ENCODE data around the gene STAC2. TPM values are rescaled to one million over a fixed set of nuclear protein-coding genes. Genes with fewer than 3 reads are reported as not detected.

Gene STAC2
- total and polyA plus RNA-seq, 2 of the 13 experiments (the other 11 are each of a cell fraction or from before 2014, with no cell fraction given), result not detected

GRCh38 chr17:39231591-39232551, 6.1 kb upstream of the STAC2 start:
- Histone ChIP-seq H4K20me1 (ENCODE audit: insufficient read depth, low read length) (no peaks in the 10 kb centered on the region), H3K36me3 (replicated peaks in 1 of 2; ENCODE audit: control insufficient read depth in 1 of 2, insufficient read depth in 2 of 2, low read length in 2 of 2) (no peaks in the 10 kb centered on the region), H3K4me2 (ENCODE audit: low read depth, low read length) (peak overlapping the region; percentile 30; the same call in 1 of the 2 replicates), H2AFZ (ENCODE audit: low read length) (no peak overlapping the region), H3K4me1 (ENCODE audit: insufficient read depth, low read length) (peaks cover 20% of the 10 kb centered on the region; the same call in 1 of the 2 replicates), H3K79me2 (ENCODE audit: insufficient read depth, low read length) (no peaks in the 10 kb centered on the region), H3K9me3 (ENCODE audit: low read length) (no peaks in the 10 kb centered on the region), H3K9ac (ENCODE audit: insufficient read depth, low read depth, low read length) (no peak overlapping the region), H3K27ac (ENCODE audit: extremely low read length, insufficient read depth, low read length) (no peak overlapping the region), H3K27me3 (ENCODE audit: control insufficient read depth in 1 of 2, insufficient read depth in 2 of 2, low read length in 2 of 2) (peaks cover 7 to 42% of the 10 kb centered on the region in 2 experiments; a peak in 4 of 5 replicates), H3K4me3 (replicated peaks in 1 of 3; ENCODE audit: insufficient read depth in 1 of 3, low read depth in 2 of 3, low read length in 3 of 3) (peak overlapping the region in 1 of 3 experiments; percentile 8; a peak in 1 of 6 replicates)
- CTCF ChIA-PET (ENCODE audit: low intra/inter-chr PET ratio, low total read pairs), result interaction anchor here (1.0 to 1.8 kb wide), 3 partner anchors 13 to 26 kb away, joined by 3 to 6 read pairs (median 3); no protein-coding TSS in a partner anchor
- intact Hi-C loops (cut with micrococcal nuclease; ENCODE audit: unreplicated experiment) (loop anchor here (10.0 kb wide), 1 partner anchor 247 kb away; no protein-coding TSS in a partner anchor), in situ Hi-C loops (cut with HindIII; ENCODE audit: extremely low pct_ligation_motif_present, low pct_unique_long_range_greater_than_20kb) (no loop called here)
- WGBS (ENCODE audit: low lambda C conversion rate), result 10% methylated on average over 22 of the region's 22 CpGs
- FAIRE-seq, result no peak
- ATAC-seq, result peak; percentile 83
- BruUV-seq (replicated peaks), result no TSS peak
- POLR2A ChIA-PET, result interaction anchor here (0.7 to 2.3 kb wide), 4 partner anchors 13 to 169 kb away, joined by 3 to 9 read pairs (median 4); partner anchors contain the start of genes FBXL20 and RPL19
- no peak for DNase-seq (ENCODE audit: low spot score)
- TF ChIP-seq SIN3A (IDR thresholded peaks at IDR 0.05; ENCODE audit: borderline replicate concordance, low read depth, low read length), result no peak
- no peak for TF ChIP-seq NR2C2 (CRISPR knock-in tag; IDR thresholded peaks at IDR 0.05; ENCODE audit: borderline replicate concordance)
- no peak for TF ChIP-seq ZNF33B (CRISPR knock-in tag; IDR thresholded peaks at IDR 0.05)
- TF ChIP-seq ZNF331 (CRISPR knock-in tag; IDR thresholded peaks at IDR 0.05), result no peak
- no peak for TF ChIP-seq RNF2 (conservative IDR thresholded peaks at IDR 0.05; ENCODE audit: low read depth)
- TF ChIP-seq FIP1L1 (IDR thresholded peaks at IDR 0.05; ENCODE audit: borderline replicate concordance, insufficient read depth, low read depth, low read length), result no peak
- TF ChIP-seq KDM2A (CRISPR knock-in tag; IDR thresholded peaks at IDR 0.05; ENCODE audit: borderline replicate concordance, low read depth), result peak; percentile 49; the same call in 1 of the 2 replicates
- TF ChIP-seq PHF8 (CRISPR knock-in tag; IDR thresholded peaks at IDR 0.05), result no peak
- TF ChIP-seq THYN1 (CRISPR knock-in tag; IDR thresholded peaks at IDR 0.05; ENCODE audit: borderline replicate concordance, low read depth), result no peak
- no peak for TF ChIP-seq PHF20 (CRISPR knock-in tag; IDR thresholded peaks at IDR 0.05)
- TF ChIP-seq NFATC3 (CRISPR knock-in tag; IDR thresholded peaks at IDR 0.05), result no peak
- no peak for TF ChIP-seq SNAPC4 (CRISPR knock-in tag; IDR thresholded peaks at IDR 0.05)
- TF ChIP-seq ZNF761 (CRISPR knock-in tag; conservative IDR thresholded peaks at IDR 0.05), result no peak
- no peak for TF ChIP-seq MEF2D (CRISPR knock-in tag; IDR thresholded peaks at IDR 0.05)
- no peak for TF ChIP-seq ZFP82 (CRISPR knock-in tag; IDR thresholded peaks at IDR 0.05; ENCODE audit: borderline replicate concordance)
- no peak for TF ChIP-seq MED13 (CRISPR knock-in tag; IDR thresholded peaks at IDR 0.05)
- no peak for TF ChIP-seq TFDP2 (CRISPR knock-in tag; IDR thresholded peaks at IDR 0.05)
- TF ChIP-seq ZNF343 (CRISPR knock-in tag; IDR thresholded peaks at IDR 0.05), result no peak
